HEK293T (cell line): ENCODE measurements around the gene ZMIZ2.
"Not testable (repeated sequence)": the region's sequence is repeated elsewhere in the genome, so short reads cannot be mapped to it uniquely, and the experiment has no call there.

Experiments used
- FOXK2 ChIP-seq: fragments of 450-650 bp; IDR thresholded peaks from 2 replicates; pipeline ENCODE4 v1.6.1; 2016; ENCODE audit warnings: mild to moderate bottlenecking
- FOXM1 ChIP-seq: fragments of 450-650 bp; IDR thresholded peaks from 2 replicates; pipeline ENCODE4 v1.6.1; 2017; ENCODE audit warnings: mild to moderate bottlenecking, borderline replicate concordance
- LEF1 ChIP-seq: fragments of 450-650 bp; IDR thresholded peaks from 2 replicates; pipeline ENCODE4 v1.6.1; 2017; ENCODE audit warnings: mild to moderate bottlenecking, borderline replicate concordance
- SP1 ChIP-seq: fragments of 450-650 bp; IDR thresholded peaks from 2 replicates; pipeline ENCODE4 v1.6.1; 2017
- SUZ12 ChIP-seq: fragments of 450-650 bp; IDR thresholded peaks from 2 replicates; pipeline ENCODE4 v1.6.1; 2016; ENCODE audit warnings: mild to moderate bottlenecking
- TARDBP ChIP-seq: fragments of 450-650 bp; IDR thresholded peaks from 2 replicates; pipeline ENCODE4 v1.6.1; 2016
- ZNF384 ChIP-seq: fragments of 450-650 bp; IDR thresholded peaks from 2 replicates; pipeline ENCODE4 v1.6.1; 2016

DNA sequence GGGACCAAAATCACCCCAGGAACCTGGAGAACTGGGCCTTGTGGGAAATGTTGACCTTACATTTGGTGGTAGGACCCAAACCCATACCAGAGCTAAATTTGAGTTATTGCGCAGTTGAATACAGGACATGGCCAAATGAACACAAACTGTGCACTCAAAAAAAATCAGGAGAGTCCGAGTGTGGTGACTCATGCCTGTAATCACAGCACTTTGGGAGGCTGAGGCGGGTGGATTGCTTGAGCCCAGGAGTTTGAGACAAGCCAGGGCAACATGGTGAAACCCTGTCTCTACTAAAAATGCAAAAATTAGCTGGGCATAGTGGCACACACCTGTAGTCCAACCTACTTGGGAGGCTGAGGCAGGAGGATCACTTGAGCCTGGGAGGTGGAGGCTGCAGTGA, 36.6 kb downstream of the ZMIZ2 start:
- TF ChIP-seq SUZ12, FOXM1, LEF1, FOXK2, SP1, TARDBP, ZNF384: not testable (repeated sequence)
